Limb (tissue), 2 donors: ENCODE results near the gene CDC42SE2.
"Not testable (repeated sequence)": the region's sequence is repeated elsewhere in the genome, so short reads cannot be mapped to it uniquely, and the experiment has no call there.

Source experiments
- DNase-seq, 2 donors: peaks; one replicate each; pipeline ENCODE4 v3.0.0-alpha.2; 2016; ENCODE audit errors: extremely low spot score in 2 of 2

Gene CDC42SE2

GRCh38 chr5:131364507-131365050 is 100.7 kb downstream of the CDC42SE2 start:
- no peak for DNase-seq

GRCh38 chr5:131366428-131366827 is 102.6 kb downstream of the CDC42SE2 start:
- no peak for DNase-seq

GRCh38 chr5:131367219-131367860 is 103.5 kb downstream of the CDC42SE2 start:
- DNase-seq: no peak

- no peak for DNase-seq
Observed at GRCh38 chr5:131368866-131369265, 105.0 kb downstream of the CDC42SE2 start.

- no peak for DNase-seq
Observed at GRCh38 chr5:131369558-131369957, 105.7 kb downstream of the CDC42SE2 start.

GRCh38 chr5:131371835-131372234 is 108.0 kb downstream of the CDC42SE2 start:
- DNase-seq: no peak

GRCh38 chr5:131373265-131373664 is 109.4 kb downstream of the CDC42SE2 start:
- no peak for DNase-seq

- DNase-seq: no peak
Observed at GRCh38 chr5:131375351-131375750, 111.5 kb downstream of the CDC42SE2 start.

GRCh38 chr5:131377346-131377745 is 113.5 kb downstream of the CDC42SE2 start:
- DNase-seq: no peak

GRCh38 chr5:131377785-131378325 is 114.0 kb downstream of the CDC42SE2 start:
- no peak for DNase-seq

GRCh38 chr5:131378721-131379541 is 115.1 kb downstream of the CDC42SE2 start:
- no peak for DNase-seq

GRCh38 chr5:131379723-131380122 is 115.9 kb downstream of the CDC42SE2 start:
- DNase-seq: no peak

- DNase-seq: not testable (repeated sequence)
Observed at GRCh38 chr5:131380238-131380637, 116.4 kb downstream of the CDC42SE2 start.

- DNase-seq: no peak
Observed at GRCh38 chr5:131381021-131381420, 117.2 kb downstream of the CDC42SE2 start.

GRCh38 chr5:131381777-131382176 is 117.9 kb downstream of the CDC42SE2 start:
- no peak for DNase-seq

GRCh38 chr5:131382407-131383395 is 118.8 kb downstream of the CDC42SE2 start:
- no peak for DNase-seq

GRCh38 chr5:131384173-131384572 is 120.3 kb downstream of the CDC42SE2 start:
- no peak for DNase-seq

GRCh38 chr5:131384616-131385214 is 120.9 kb downstream of the CDC42SE2 start:
- DNase-seq: no peak

- no peak for DNase-seq
Observed at GRCh38 chr5:131386124-131386523, 122.3 kb downstream of the CDC42SE2 start.

- DNase-seq: no peak
Observed at GRCh38 chr5:131386779-131387178, 122.9 kb downstream of the CDC42SE2 start.

- DNase-seq: no peak
Observed at GRCh38 chr5:131387255-131387654, 123.4 kb downstream of the CDC42SE2 start.
